ENCODE data around the gene ZNF791.

ZNF791 gene

DNA sequence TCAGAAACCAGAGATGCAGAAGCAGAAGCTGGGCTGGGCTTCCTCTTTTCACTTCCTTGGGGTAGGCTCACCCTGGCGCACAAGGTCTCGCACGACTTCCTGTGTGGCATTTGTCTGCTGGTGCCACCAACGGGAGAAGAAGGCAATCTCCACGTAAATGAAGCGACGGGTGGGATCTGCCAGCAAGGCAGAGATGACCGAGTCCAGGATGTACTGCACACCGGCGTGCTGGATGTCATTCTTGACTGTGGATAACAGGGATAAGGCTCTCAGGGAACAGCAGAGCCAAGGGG is 54.5 kb downstream of the ZNF791 start:
- DNase-seq (ENCODE audit: low spot score), result peak; percentile 80
- TF ChIP-seq, protein P1, sequence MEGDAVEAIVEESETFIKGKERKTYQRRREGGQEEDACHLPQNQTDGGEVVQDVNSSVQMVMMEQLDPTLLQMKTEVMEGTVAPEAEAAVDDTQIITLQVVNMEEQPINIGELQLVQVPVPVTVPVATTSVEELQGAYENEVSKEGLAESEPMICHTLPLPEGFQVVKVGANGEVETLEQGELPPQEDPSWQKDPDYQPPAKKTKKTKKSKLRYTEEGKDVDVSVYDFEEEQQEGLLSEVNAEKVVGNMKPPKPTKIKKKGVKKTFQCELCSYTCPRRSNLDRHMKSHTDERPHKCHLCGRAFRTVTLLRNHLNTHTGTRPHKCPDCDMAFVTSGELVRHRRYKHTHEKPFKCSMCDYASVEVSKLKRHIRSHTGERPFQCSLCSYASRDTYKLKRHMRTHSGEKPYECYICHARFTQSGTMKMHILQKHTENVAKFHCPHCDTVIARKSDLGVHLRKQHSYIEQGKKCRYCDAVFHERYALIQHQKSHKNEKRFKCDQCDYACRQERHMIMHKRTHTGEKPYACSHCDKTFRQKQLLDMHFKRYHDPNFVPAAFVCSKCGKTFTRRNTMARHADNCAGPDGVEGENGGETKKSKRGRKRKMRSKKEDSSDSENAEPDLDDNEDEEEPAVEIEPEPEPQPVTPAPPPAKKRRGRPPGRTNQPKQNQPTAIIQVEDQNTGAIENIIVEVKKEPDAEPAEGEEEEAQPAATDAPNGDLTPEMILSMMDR (IDR thresholded peaks at IDR 0.05; ENCODE audit: extremely low read depth, insufficient read depth, missing control alignments), result no peak
- in situ Hi-C loops (cut with MboI; ENCODE audit: low pct_unique_long_range_greater_than_20kb, low sequenced_read_pairs, unreplicated experiment), result no loop called here

GRCh38 chr19:12665671-12666264 is 55.0 kb downstream of the ZNF791 start:
- in situ Hi-C loops (cut with MboI; ENCODE audit: low pct_unique_long_range_greater_than_20kb, low sequenced_read_pairs, unreplicated experiment), result no loop called here
- DNase-seq (ENCODE audit: low spot score), result peak; percentile 57
- TF ChIP-seq, protein P1 (IDR thresholded peaks at IDR 0.05; ENCODE audit: extremely low read depth, insufficient read depth, missing control alignments), result no peak

- in situ Hi-C loops (cut with MboI; ENCODE audit: low pct_unique_long_range_greater_than_20kb, low sequenced_read_pairs, unreplicated experiment), result no loop called here
- DNase-seq (ENCODE audit: low spot score), result peak; percentile 94
- TF ChIP-seq, protein P1 (IDR thresholded peaks at IDR 0.05; ENCODE audit: extremely low read depth, insufficient read depth, missing control alignments), result no peak
These were observed 55.7 kb downstream of the ZNF791 start, which contains the start of the genes MAN2B1 and WDR83 for GRCh38 chr19:12666265-12667048. MAN2B1 (minus strand) TSS chr19:12666742; CDS start chr19:12666701, 41 bp downstream. WDR83 (plus strand) TSS chr19:12666807; CDS start chr19:12669791, 2,984 bp downstream.

DNA sequence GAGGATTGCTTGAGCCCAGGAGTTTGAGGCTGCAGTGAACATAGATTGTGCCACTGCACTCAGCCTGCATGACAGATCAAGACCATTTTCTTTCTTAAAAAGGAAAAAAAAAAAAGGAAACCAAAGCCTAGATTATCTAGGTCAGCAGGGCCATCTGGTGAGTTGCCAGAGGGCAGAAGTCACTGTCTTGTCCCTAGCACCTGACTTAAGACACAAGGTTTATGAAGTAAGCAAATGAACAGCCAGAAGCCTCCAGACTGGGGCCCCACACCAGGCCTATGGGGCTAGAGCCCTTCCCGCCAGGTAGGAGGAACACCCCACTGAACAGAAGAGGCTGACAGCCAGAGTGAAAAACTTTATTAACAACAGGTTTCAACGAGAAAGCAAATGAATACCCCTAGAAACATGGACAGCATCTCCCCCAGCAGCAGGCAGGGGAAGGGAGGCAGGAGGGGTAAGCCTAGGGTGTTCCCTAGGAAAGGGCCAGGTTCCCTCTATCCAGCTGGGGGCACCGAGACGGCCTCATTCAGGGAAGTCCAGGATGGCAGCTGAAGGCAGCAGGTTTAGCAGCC is 57.1 kb downstream of the ZNF791 start:
- no peak for DNase-seq (ENCODE audit: low spot score)
- in situ Hi-C loops (cut with MboI; ENCODE audit: low pct_unique_long_range_greater_than_20kb, low sequenced_read_pairs, unreplicated experiment), result no loop called here
- TF ChIP-seq, protein P1 (IDR thresholded peaks at IDR 0.05; ENCODE audit: extremely low read depth, insufficient read depth, missing control alignments), result no peak

- no peak for DNase-seq (ENCODE audit: low spot score)
- in situ Hi-C loops (cut with MboI; ENCODE audit: low pct_unique_long_range_greater_than_20kb, low sequenced_read_pairs, unreplicated experiment), result no loop called here
- TF ChIP-seq, protein P1 (IDR thresholded peaks at IDR 0.05; ENCODE audit: extremely low read depth, insufficient read depth, missing control alignments), result no peak
These were observed 57.6 kb downstream of the ZNF791 start for GRCh38 chr19:12668346-12668745.

DNA sequence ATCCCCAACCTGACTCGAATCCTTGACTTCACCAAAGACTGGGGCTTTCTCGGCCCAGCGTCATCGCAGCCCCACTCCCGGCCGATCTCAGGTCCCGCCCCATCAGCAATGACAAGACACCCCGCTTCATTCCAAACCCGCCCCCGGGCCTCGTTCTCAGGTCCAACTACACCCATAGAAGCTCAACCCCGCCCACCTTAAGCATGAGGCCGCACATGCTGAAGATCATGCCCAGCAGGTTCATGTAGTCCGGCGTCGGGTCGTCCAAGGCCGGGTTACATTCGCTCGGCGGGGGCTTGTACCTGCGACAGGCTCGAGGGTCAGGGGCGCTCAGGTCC is 58.2 kb downstream of the ZNF791 start:
- DNase-seq (ENCODE audit: low spot score), result peak; percentile 59
- TF ChIP-seq, protein P1 (IDR thresholded peaks at IDR 0.05; ENCODE audit: extremely low read depth, insufficient read depth, missing control alignments), result no peak
- in situ Hi-C loops (cut with MboI; ENCODE audit: low pct_unique_long_range_greater_than_20kb, low sequenced_read_pairs, unreplicated experiment), result no loop called here
